HepG2 (cell line): ENCODE data around the gene LIPE. TPM values are rescaled to one million over a fixed set of nuclear protein-coding genes. Genes with fewer than 3 reads are reported as not detected.
A peak's percentile ranks its signal among the peaks of the same experiment; 100 is the strongest.

Experiments used
- ATAC-seq: fragments of 200-7000 bp; cut with Tn5 transposase; 3 replicates; pipeline ENCODE4 v1.9.1; 2020; ENCODE audit warnings: mild to moderate bottlenecking, moderate library complexity
- BruUV-seq: library from RNA; stranded (reverse); fragments of 400-500 nt; replicated peaks from 2 replicates; lab custom pipeline; 2021; lab: Mats Ljungman, UMichigan
- CTCF ChIA-PET: fragments of 300-600 bp; formaldehyde crosslinking; extraction: SDS; loops from one replicate; lab custom pipeline; 2021; ENCODE audit warnings: low total read pairs, inconsistent platforms, low intra/inter-chr PET ratio; lab: Yijun Ruan, JAX
- POLR2A ChIA-PET: fragments of 350-600 bp; sonication (Branson Sonifier 250); formaldehyde crosslinking; loops from one replicate; lab custom pipeline; 2020; ENCODE audit warnings: antibody characterized with exemption, inconsistent platforms; lab: Yijun Ruan, JAX
- DNase-seq: peaks from one replicate; pipeline ENCODE4 v3.0.0-alpha.2; 2015; ENCODE audit warnings: low spot score
- FAIRE-seq: peaks from 3 replicates; lab custom pipeline; 2011; peaks lifted over from hg19 to GRCh38; lab: Jason Lieb, UNC
- H2AFZ ChIP-seq: one replicate; pipeline ENCODE4 v1.6.1; 2011; ENCODE audit warnings: low read length, inconsistent platforms
- H3K27ac ChIP-seq: fragments of 300-600 bp; 3 replicates; pipeline ENCODE4 v1.8.0; 2011; ENCODE audit warnings: mixed run types, mild to moderate bottlenecking, mixed read lengths, low read length, inconsistent platforms; ENCODE audit not compliant: insufficient read depth; ENCODE audit errors: extremely low read length
- H3K27me3 ChIP-seq, 2 experiments: fragments of 200-600 bp in 1 of 2; 2 replicates in 1 of 2; 3 replicates in 1 of 2; pipeline versions ENCODE4 v1.6.0 to v1.8.0; 2011; ENCODE audit warnings: low read length in 2 of 2, mild to moderate bottlenecking in 2 of 2, moderate library complexity in 2 of 2, inconsistent platforms in 1 of 2; ENCODE audit not compliant: insufficient read depth in 2 of 2, control insufficient read depth in 1 of 2
- H3K36me3 ChIP-seq, 2 experiments: fragments of 200-600 bp in 1 of 2; replicated peaks in 1 of 2; 2 replicates in 1 of 2; 3 replicates in 1 of 2; pipeline versions ENCODE4 v1.5.1 to v1.8.0; 2011; ENCODE audit warnings: low read length in 2 of 2, inconsistent platforms in 1 of 2; ENCODE audit not compliant: insufficient read depth in 2 of 2, control insufficient read depth in 1 of 2
- H3K4me1 ChIP-seq: 2 replicates; pipeline ENCODE4 v1.5.1; 2012; ENCODE audit warnings: low read length, inconsistent platforms; ENCODE audit not compliant: insufficient read depth
- H3K4me2 ChIP-seq: 2 replicates; pipeline ENCODE4 v1.6.0; 2011; ENCODE audit warnings: low read depth, low read length, inconsistent platforms
- H3K4me3 ChIP-seq, 3 experiments: fragments of 200-600 bp in 1 of 3; sonication (generic), shearing (Covaris generic) in 1 of 3; replicated peaks in 1 of 3; 2 replicates each; pipeline ENCODE4 v1.5.1; 2011 to 2016; ENCODE audit warnings: low read length in 3 of 3, inconsistent platforms in 2 of 3, low read depth in 2 of 3, mild to moderate bottlenecking in 2 of 3, control low read depth in 1 of 3, mixed read lengths in 1 of 3; ENCODE audit not compliant: insufficient read depth in 1 of 3
- H3K79me2 ChIP-seq: one replicate; pipeline ENCODE4 v1.6.1; 2011; ENCODE audit warnings: low read length, inconsistent platforms; ENCODE audit not compliant: insufficient read depth
- H3K9ac ChIP-seq: 2 replicates; pipeline ENCODE4 v1.6.0; 2011; ENCODE audit warnings: mild to moderate bottlenecking, low read depth, low read length, inconsistent platforms; ENCODE audit not compliant: insufficient read depth
- H3K9me3 ChIP-seq: 2 replicates; pipeline ENCODE4 v1.5.1; 2012; ENCODE audit warnings: mild to moderate bottlenecking, low read length
- H4K20me1 ChIP-seq: 2 replicates; pipeline ENCODE4 v1.6.0; 2011; ENCODE audit warnings: inconsistent platforms, mild to moderate bottlenecking, low read length, moderate library complexity; ENCODE audit not compliant: insufficient read depth
- ATF2 ChIP-seq: sonication (generic); formaldehyde crosslinking; IDR thresholded peaks from 2 replicates; pipeline ENCODE4 v1.4.0; 2020; ENCODE audit warnings: missing genetic modification reagents
- ATF3 ChIP-seq: sonication (generic); formaldehyde crosslinking; IDR thresholded peaks from 2 replicates; pipeline ENCODE4 v1.4.0; 2020; ENCODE audit warnings: missing genetic modification reagents
- ATF7 ChIP-seq, 2 experiments: fragments of 450-650 bp in 1 of 2; sonication (generic) in 1 of 2; formaldehyde crosslinking in 1 of 2; IDR thresholded peaks; 2 replicates each; pipeline versions ENCODE4 v1.4.0 to v1.6.1; 2016 to 2020; ENCODE audit warnings: antibody characterized with exemption in 1 of 2, mild to moderate bottlenecking in 1 of 2, missing genetic modification reagents in 1 of 2
- FOSL2 ChIP-seq: sonication (generic); formaldehyde crosslinking; IDR thresholded peaks from 2 replicates; pipeline ENCODE4 v1.4.0; 2020; ENCODE audit warnings: missing genetic modification reagents
- JUN ChIP-seq: sonication (generic); formaldehyde crosslinking; IDR thresholded peaks from 2 replicates; pipeline ENCODE4 v1.4.0; 2020; ENCODE audit warnings: mild to moderate bottlenecking, missing genetic modification reagents
- JUND ChIP-seq: sonication (generic); formaldehyde crosslinking; IDR thresholded peaks from 2 replicates; pipeline ENCODE4 v1.8.0; 2022; ENCODE audit warnings: mild to moderate bottlenecking, missing genetic modification reagents
- PBX2 ChIP-seq: IDR thresholded peaks from 2 replicates; pipeline ENCODE4 v1.6.1; 2016; ENCODE audit warnings: control low read depth
- RAD51 ChIP-seq: fragments of 450-650 bp; IDR thresholded peaks from 2 replicates; pipeline ENCODE4 v1.6.1; 2016; ENCODE audit warnings: borderline replicate concordance
- SAP130 ChIP-seq: IDR thresholded peaks from 2 replicates; pipeline ENCODE4 v1.6.1; 2016; ENCODE audit warnings: low read depth
- TAF15 ChIP-seq: fragments of 200-400 bp; formaldehyde crosslinking; IDR thresholded peaks from one replicate; pipeline ENCODE4 v1.6.1; 2018; ENCODE audit warnings: mild to moderate bottlenecking, low read depth, low read length; ENCODE audit not compliant: poor library complexity, severe bottlenecking
- ZBTB37 ChIP-seq: sonication (generic); formaldehyde crosslinking; IDR thresholded peaks from 2 replicates; pipeline ENCODE4 v1.4.0; 2020; ENCODE audit warnings: mild to moderate bottlenecking, missing genetic modification reagents
- ZNF768 ChIP-seq: sonication (generic); formaldehyde crosslinking; IDR thresholded peaks from 2 replicates; pipeline ENCODE4 v1.4.0; 2020; ENCODE audit warnings: missing genetic modification reagents
- WGBS: methylation state at CpG from one replicate; pipeline ENCODE4 v1.1.6; 2017; ENCODE audit warnings: low lambda C conversion rate; 5-methylcytosine and 5-hydroxymethylcytosine counted together
- in situ Hi-C: cut with HindIII; loops from 2 replicates; pipeline ENCODE4 v1.10.0; 2017; ENCODE audit warnings: low pct_unique_long_range_greater_than_20kb; ENCODE audit not compliant: extremely low pct_ligation_motif_present
- intact Hi-C: fragments of 100-400 bp; cut with micrococcal nuclease; formaldehyde crosslinking; loops from one replicate; pipeline ENCODE4 v1.10.0; 2022; ENCODE audit not compliant: unreplicated experiment
- polyA plus RNA-seq, 8 experiments: library from polyadenylated mRNA; depleted of rRNA in 3 of 8; stranded (reverse) in 7 of 8; unstranded in 1 of 8; fragments of >200 nt; fragmentation: Illumina TruSeq in 4 of 8; extraction: Trizol in 4 of 8; gene quantifications; 2 replicates each; pipeline versions ENCODE4 v1.2.1 to v1.2.3, GENCODE V29; 2011 to 2016; ENCODE audit warnings: low read depth in 4 of 8, missing spikeins in 1 of 8, mixed read lengths in 1 of 8; ENCODE audit not compliant: insufficient read depth in 1 of 8
- total RNA-seq, 5 experiments: library from RNA; depleted of rRNA; stranded (reverse); fragments of >200 nt; fragmentation: Illumina TruSeq; extraction: Trizol; gene quantifications; 2 replicates each; pipeline ENCODE4 v1.2.3, GENCODE V29; 2016; ENCODE audit warnings: low read depth in 1 of 5

The LIPE gene
- total and polyA plus RNA-seq, 2 of the 13 experiments (the other 11 are each of a cell fraction or from before 2014, with no cell fraction given), result not detected

- ChIA-PET CTCF (interaction anchor here (1.9 kb wide), 1 partner anchor 74 kb away, joined by 6 read pairs; no protein-coding TSS in a partner anchor), POLR2A (interaction anchor here (0.8 to 2.8 kb wide), 5 partner anchors 12 to 74 kb away, joined by 3 to 21 read pairs (median 4); partner anchors contain the start of gene CEACAM1)
- H3K36me3 ChIP-seq, result no peaks in the 10 kb centered on the region
- no peaks in the 10 kb centered on the region for H3K27me3 ChIP-seq
- H3K27ac ChIP-seq, result no peak overlapping the region
- TF ChIP-seq FOSL2 (CRISPR knock-in tag), result peak; percentile 91
- TF ChIP-seq TAF15, result no peak
- TF ChIP-seq RAD51, result no peak
- 0 out of 2 replicates have a peak, but pooled peaks have one; percentile 19 for TF ChIP-seq JUND (CRISPR knock-in tag)
- 0 out of 2 replicates have a peak, but pooled peaks have one; percentile 25 for TF ChIP-seq SAP130 (CRISPR knock-in tag)
- TF ChIP-seq JUN (CRISPR knock-in tag), result 0 out of 2 replicates have a peak, but pooled peaks have one; percentile 38
- 0 out of 2 replicates have a peak, but pooled peaks have one; percentile 27 for TF ChIP-seq ATF3 (CRISPR knock-in tag)
- TF ChIP-seq ATF7 (IDR thresholded peaks at IDR 0.05), result no peak
- TF ChIP-seq ATF7 (CRISPR knock-in tag; IDR thresholded peaks at IDR 0.05), result no peak
- TF ChIP-seq ZNF768 (CRISPR knock-in tag), result no peak; the same call in 1 of the 2 replicates
- TF ChIP-seq ZBTB37 (CRISPR knock-in tag), result no peak
- peak; percentile 38; the same call in 1 of the 2 replicates for TF ChIP-seq ATF2
- TF ChIP-seq PBX2, result peak; percentile 64
- H3K9me3 ChIP-seq, result no peaks in the 10 kb centered on the region
- 64% methylated on average over 1 of the region's 1 CpG for WGBS
- DNase-seq (no peak), FAIRE-seq (no peak), ATAC-seq (peak; percentile 46; the same call in 2 of the 3 replicates)
- H3K4me3 ChIP-seq, result no peak overlapping the region
- no peak overlapping the region for H3K4me2 ChIP-seq
- in situ Hi-C loops, result no loop called here
- H3K4me1 ChIP-seq, result peaks cover 64% of the 10 kb centered on the region
- no peaks in the 10 kb centered on the region for H4K20me1 ChIP-seq
- BruUV-seq, result no TSS peak
- H3K79me2 ChIP-seq, result no peaks in the 10 kb centered on the region
- intact Hi-C loops, result no loop called here
- H3K9ac ChIP-seq, result no peak overlapping the region
- H2AFZ ChIP-seq, result no peak overlapping the region
These were observed 28.5 kb upstream of the LIPE start for GRCh38 chr19:42455621-42456081.
